T-helper 2 cell treated with Interferon-gamma antibody and Interleukin-4, amounts not matched to agents 5 μg/mL and 100 μg/mL, for 36 hours (primary cell): ENCODE results near the gene CACNA2D1.
"Not testable (repeated sequence)": the region's sequence is repeated elsewhere in the genome, so short reads cannot be mapped to it uniquely, and the experiment has no call there.

ENCODE experiments used
- DNase-seq: peaks from one replicate; pipeline ENCODE4 v3.0.0; 2021; ENCODE audit warnings: low spot score
- H3K27ac Mint-ChIP-seq: one replicate; pipeline ENCODE4 v1.8.0; 2021; ENCODE audit warnings: mild to moderate bottlenecking, mixed read lengths
- H3K27me3 Mint-ChIP-seq: one replicate; pipeline ENCODE4 v1.8.0; 2021; ENCODE audit warnings: low read depth, mixed read lengths
- H3K36me3 Mint-ChIP-seq: one replicate; pipeline ENCODE4 v1.8.0; 2021; ENCODE audit warnings: low read depth, mixed read lengths
- H3K4me1 Mint-ChIP-seq: one replicate; pipeline ENCODE4 v1.8.0; 2021; ENCODE audit warnings: low read depth, mixed read lengths
- H3K4me3 Mint-ChIP-seq: one replicate; pipeline ENCODE4 v1.8.0; 2022; ENCODE audit warnings: mild to moderate bottlenecking, moderate library complexity, mixed read lengths
- H3K9me3 Mint-ChIP-seq: one replicate; pipeline ENCODE4 v1.8.0; 2021; ENCODE audit warnings: mixed read lengths

Gene CACNA2D1

GRCh38 chr7:82153776-82154175, 289.8 kb downstream of the CACNA2D1 start:
- no peaks in the 10 kb centered on the region for H3K4me1 Mint-ChIP-seq
- H3K9me3 Mint-ChIP-seq = no peaks in the 10 kb centered on the region
- H3K27me3 Mint-ChIP-seq = no peaks in the 10 kb centered on the region
- H3K36me3 Mint-ChIP-seq = no peaks in the 10 kb centered on the region
- no peak overlapping the region for H3K4me3 Mint-ChIP-seq
- DNase-seq = no peak
- no peak overlapping the region for H3K27ac Mint-ChIP-seq

GRCh38 chr7:82152858-82153257, 290.7 kb downstream of the CACNA2D1 start:
- H3K27ac Mint-ChIP-seq = no peak overlapping the region
- no peaks in the 10 kb centered on the region for H3K4me1 Mint-ChIP-seq
- H3K27me3 Mint-ChIP-seq = no peaks in the 10 kb centered on the region
- H3K4me3 Mint-ChIP-seq = no peak overlapping the region
- H3K36me3 Mint-ChIP-seq = no peaks in the 10 kb centered on the region
- no peak for DNase-seq
- H3K9me3 Mint-ChIP-seq = no peaks in the 10 kb centered on the region

- no peak for DNase-seq
- H3K27me3 Mint-ChIP-seq = no peaks in the 10 kb centered on the region
- no peaks in the 10 kb centered on the region for H3K36me3 Mint-ChIP-seq
- H3K27ac Mint-ChIP-seq = no peak overlapping the region
- H3K9me3 Mint-ChIP-seq = no peaks in the 10 kb centered on the region
- no peak overlapping the region for H3K4me3 Mint-ChIP-seq
- H3K4me1 Mint-ChIP-seq = no peaks in the 10 kb centered on the region
Measured at GRCh38 chr7:82146491-82146890, 297.1 kb downstream of the CACNA2D1 start.

DNA sequence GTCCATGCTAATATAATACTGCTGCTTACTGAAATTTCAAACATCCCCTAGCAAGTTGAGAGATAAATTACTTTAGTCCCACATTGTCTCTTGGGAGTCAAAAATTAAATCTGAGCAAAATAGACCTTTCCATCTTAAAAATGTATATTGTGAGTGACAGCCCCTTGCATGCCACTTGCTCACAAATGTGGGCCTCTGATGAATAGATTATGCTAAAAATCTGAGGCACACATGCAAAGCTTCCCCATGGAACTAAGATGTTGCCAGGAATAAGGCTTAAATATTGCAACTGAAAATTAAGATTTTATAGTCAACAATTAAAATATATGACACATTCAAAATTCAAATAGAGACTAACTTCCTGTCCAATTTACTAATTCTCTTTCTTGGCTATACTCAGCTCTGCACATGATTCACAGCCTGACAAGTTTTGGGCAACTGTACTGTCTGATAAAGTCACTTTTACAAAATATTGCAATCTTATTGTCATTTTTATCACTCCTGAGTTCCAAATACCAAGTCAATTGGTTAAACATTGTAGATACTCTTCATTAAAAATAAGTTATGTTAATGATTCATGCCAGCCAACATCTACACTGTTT, 301.2 kb downstream of the CACNA2D1 start:
- H3K27ac Mint-ChIP-seq = no peak overlapping the region
- no peak for DNase-seq
- H3K27me3 Mint-ChIP-seq = no peaks in the 10 kb centered on the region
- H3K4me1 Mint-ChIP-seq = no peaks in the 10 kb centered on the region
- no peaks in the 10 kb centered on the region for H3K9me3 Mint-ChIP-seq
- H3K4me3 Mint-ChIP-seq = no peak overlapping the region
- H3K36me3 Mint-ChIP-seq = no peaks in the 10 kb centered on the region

GRCh38 chr7:82141427-82141826, 302.1 kb downstream of the CACNA2D1 start:
- Mint-ChIP-seq H3K4me1 (no peaks in the 10 kb centered on the region), H3K27ac (no peak overlapping the region), H3K36me3 (no peaks in the 10 kb centered on the region), H3K9me3 (no peaks in the 10 kb centered on the region), H3K4me3 (no peak overlapping the region), H3K27me3 (no peaks in the 10 kb centered on the region)
- no peak for DNase-seq

GRCh38 chr7:82140608-82141007, 303.0 kb downstream of the CACNA2D1 start:
- not testable (repeated sequence) for H3K4me1 Mint-ChIP-seq, H3K27me3 Mint-ChIP-seq, H3K27ac Mint-ChIP-seq, DNase-seq, H3K4me3 Mint-ChIP-seq, H3K36me3 Mint-ChIP-seq, H3K9me3 Mint-ChIP-seq

DNA sequence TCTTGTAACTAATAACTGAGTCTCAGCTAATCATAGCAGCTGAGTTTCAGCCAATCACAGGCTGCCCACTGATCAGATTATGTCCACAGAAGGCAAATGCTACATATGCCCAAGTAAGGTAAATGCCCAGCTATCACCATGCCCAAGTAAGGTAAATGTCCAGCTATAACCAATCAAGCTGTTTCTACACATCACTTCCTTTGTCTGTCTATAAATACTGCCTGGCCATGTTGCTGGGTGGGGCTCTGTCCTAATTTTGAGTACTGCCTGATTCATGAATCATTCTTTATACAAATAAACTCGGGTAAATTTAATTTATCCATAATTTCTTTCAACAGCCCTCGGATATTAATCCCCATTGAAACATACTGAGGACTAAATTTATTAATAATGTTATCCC, 312.4 kb downstream of the CACNA2D1 start:
- no peak overlapping the region for H3K4me3 Mint-ChIP-seq
- H3K27ac Mint-ChIP-seq = no peak overlapping the region
- no peaks in the 10 kb centered on the region for H3K36me3 Mint-ChIP-seq
- no peak for DNase-seq
- no peaks in the 10 kb centered on the region for H3K9me3 Mint-ChIP-seq
- no peaks in the 10 kb centered on the region for H3K27me3 Mint-ChIP-seq
- no peaks in the 10 kb centered on the region for H3K4me1 Mint-ChIP-seq

DNA sequence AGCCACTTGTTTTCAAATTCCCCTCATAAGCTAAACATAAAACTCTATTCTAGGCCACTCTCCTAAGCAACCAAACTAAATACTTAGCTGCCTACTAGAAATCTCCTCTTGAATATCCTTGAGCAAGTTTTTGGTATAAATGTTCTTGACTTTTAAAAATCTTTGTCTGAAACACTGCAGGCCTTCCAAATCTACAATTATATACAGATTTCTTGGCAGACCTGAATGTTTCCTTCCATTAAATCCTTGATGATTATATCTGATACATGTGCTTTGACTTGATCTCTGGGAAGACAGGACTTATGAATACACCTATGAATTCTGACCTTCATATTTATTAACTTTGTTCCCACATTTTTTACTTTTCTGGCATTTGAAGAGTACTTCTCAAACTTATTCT, 314.5 kb downstream of the CACNA2D1 start:
- no peaks in the 10 kb centered on the region for H3K4me1 Mint-ChIP-seq
- H3K36me3 Mint-ChIP-seq = no peaks in the 10 kb centered on the region
- no peaks in the 10 kb centered on the region for H3K27me3 Mint-ChIP-seq
- no peak overlapping the region for H3K27ac Mint-ChIP-seq
- DNase-seq = no peak
- peaks cover 4% of the 10 kb centered on the region for H3K9me3 Mint-ChIP-seq
- no peak overlapping the region for H3K4me3 Mint-ChIP-seq

GRCh38 chr7:82128546-82128945, 315.0 kb downstream of the CACNA2D1 start:
- no peaks in the 10 kb centered on the region for H3K36me3 Mint-ChIP-seq
- H3K9me3 Mint-ChIP-seq = peaks cover 4% of the 10 kb centered on the region
- no peaks in the 10 kb centered on the region for H3K4me1 Mint-ChIP-seq
- H3K27ac Mint-ChIP-seq = no peak overlapping the region
- no peaks in the 10 kb centered on the region for H3K27me3 Mint-ChIP-seq
- no peak overlapping the region for H3K4me3 Mint-ChIP-seq
- DNase-seq = no peak

DNA sequence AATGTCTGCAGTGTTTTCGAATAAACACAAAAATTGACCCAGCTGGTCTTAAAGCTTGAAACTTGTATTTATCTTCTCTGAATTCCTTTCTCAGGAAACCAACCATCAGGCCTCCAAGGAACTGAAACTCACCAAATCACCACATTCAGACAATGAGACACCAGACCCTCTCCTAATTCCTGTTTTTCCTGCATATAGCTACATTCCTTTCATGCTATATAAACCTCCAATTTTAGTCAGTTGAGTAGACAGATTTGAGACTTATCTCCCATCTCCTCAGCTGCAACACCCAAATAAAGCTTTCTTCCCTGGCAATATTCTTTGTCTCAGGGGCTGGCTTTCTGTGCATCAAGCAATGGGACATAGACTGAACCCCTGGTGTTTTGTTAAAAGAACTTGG, 317.0 kb downstream of the CACNA2D1 start:
- no peak overlapping the region for H3K27ac Mint-ChIP-seq
- no peaks in the 10 kb centered on the region for H3K4me1 Mint-ChIP-seq
- peaks cover 4% of the 10 kb centered on the region for H3K9me3 Mint-ChIP-seq
- no peak overlapping the region for H3K4me3 Mint-ChIP-seq
- H3K27me3 Mint-ChIP-seq = no peaks in the 10 kb centered on the region
- no peak for DNase-seq
- H3K36me3 Mint-ChIP-seq = no peaks in the 10 kb centered on the region

- H3K4me3 Mint-ChIP-seq = no peak overlapping the region
- H3K4me1 Mint-ChIP-seq = no peaks in the 10 kb centered on the region
- H3K27ac Mint-ChIP-seq = no peak overlapping the region
Measured at GRCh38 chr7:82124445-82124844, 319.1 kb downstream of the CACNA2D1 start.

GRCh38 chr7:82122275-82122674, 321.3 kb downstream of the CACNA2D1 start:
- H3K9me3 Mint-ChIP-seq = peaks cover 4% of the 10 kb centered on the region

More at GRCh38 chr7:82124445-82124844, 319.1 kb downstream of the CACNA2D1 start:
- DNase-seq = no peak
- no peaks in the 10 kb centered on the region for H3K36me3 Mint-ChIP-seq
- H3K27me3 Mint-ChIP-seq = no peaks in the 10 kb centered on the region
- peaks cover 4% of the 10 kb centered on the region for H3K9me3 Mint-ChIP-seq

DNA sequence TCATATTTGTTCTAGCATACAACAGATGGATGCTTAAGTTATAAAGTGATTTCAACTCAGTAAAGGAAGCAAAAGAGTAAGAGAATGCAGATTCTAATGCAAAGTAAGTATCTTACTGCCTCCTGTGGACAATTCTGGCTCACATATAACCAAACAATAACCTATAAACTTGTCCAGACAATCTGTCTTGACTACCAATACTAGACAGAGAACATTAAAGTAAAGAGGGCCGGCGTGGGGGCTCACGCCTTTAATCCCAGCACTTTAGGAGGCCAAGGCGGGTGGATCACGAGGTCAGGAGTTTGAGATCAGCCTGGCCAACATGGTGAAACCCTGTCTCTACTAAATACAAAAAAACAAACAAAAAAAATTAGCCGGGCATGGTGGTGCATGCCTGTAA, 329.3 kb downstream of the CACNA2D1 start:
- Mint-ChIP-seq H3K36me3 (no peaks in the 10 kb centered on the region), H3K4me3 (no peak overlapping the region), H3K9me3 (no peaks in the 10 kb centered on the region), H3K27ac (no peak overlapping the region), H3K4me1 (no peaks in the 10 kb centered on the region), H3K27me3 (no peaks in the 10 kb centered on the region)
- DNase-seq = no peak

More at GRCh38 chr7:82122275-82122674, 321.3 kb downstream of the CACNA2D1 start:
- Mint-ChIP-seq H3K36me3 (no peaks in the 10 kb centered on the region), H3K4me3 (no peak overlapping the region), H3K4me1 (no peaks in the 10 kb centered on the region), H3K27ac (no peak overlapping the region), H3K27me3 (no peaks in the 10 kb centered on the region)
- no peak for DNase-seq

DNA sequence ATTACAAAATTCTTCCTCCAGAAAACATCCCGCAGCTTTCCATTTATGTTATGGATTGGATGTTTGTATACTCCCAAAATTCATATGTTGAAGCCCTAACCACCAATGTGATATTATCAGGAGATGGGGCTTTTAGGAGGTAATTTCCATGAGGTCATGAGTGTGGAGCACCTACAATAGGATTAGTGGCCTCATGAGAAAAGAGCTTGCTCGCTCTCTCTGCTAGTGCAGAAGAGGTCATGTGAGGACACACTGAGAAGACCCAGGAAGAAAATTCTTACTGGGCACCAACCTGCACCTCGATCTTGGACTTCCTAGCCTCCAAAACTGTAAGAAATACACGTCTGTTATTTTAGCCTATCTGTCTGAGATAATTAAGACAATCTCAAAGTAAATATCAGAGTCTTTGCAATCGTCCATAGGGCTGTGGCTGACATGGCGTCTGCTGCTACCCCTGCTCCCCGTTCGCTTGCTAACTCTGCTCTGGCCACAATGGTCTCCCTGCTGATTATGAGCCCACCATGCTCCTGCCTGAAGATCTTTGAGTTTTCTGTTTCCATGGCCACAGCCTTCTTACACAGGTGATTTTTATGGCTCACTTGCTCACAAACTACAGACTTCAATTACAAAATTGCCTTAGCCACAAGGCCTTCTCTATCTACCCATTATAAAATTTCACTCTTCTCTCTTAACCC, 333.3 kb downstream of the CACNA2D1 start:
- Mint-ChIP-seq H3K4me3 (no peak overlapping the region), H3K36me3 (no peaks in the 10 kb centered on the region), H3K4me1 (no peaks in the 10 kb centered on the region), H3K27me3 (no peaks in the 10 kb centered on the region), H3K9me3 (no peaks in the 10 kb centered on the region), H3K27ac (no peak overlapping the region)
- DNase-seq = no peak

DNA sequence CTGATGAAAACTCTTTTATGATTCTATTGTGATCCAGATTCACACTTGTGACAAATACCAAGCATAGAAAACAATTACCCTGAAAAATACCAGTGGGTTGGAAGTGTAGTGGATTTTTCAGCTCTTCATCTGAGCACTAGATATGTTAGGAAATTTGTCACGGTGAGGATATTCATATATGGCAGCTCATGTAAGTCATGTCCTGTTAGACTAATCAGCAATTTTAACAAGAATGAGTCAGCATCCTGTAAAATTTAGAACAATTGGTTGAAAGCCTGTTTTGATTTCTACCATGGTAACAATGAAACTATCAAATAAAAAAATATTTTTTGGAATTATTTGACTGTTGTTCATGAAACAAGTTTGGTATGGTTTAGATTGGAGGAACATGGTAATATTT, 334.3 kb downstream of the CACNA2D1 start:
- Mint-ChIP-seq H3K9me3 (no peaks in the 10 kb centered on the region), H3K36me3 (no peaks in the 10 kb centered on the region), H3K27me3 (no peaks in the 10 kb centered on the region), H3K4me3 (no peak overlapping the region), H3K27ac (no peak overlapping the region), H3K4me1 (no peaks in the 10 kb centered on the region)
- DNase-seq = no peak
